Left renal cortex interstitium (tissue), 4 donors: ENCODE data around the gene CGB5. TPM values are rescaled to one million over a fixed set of nuclear protein-coding genes. Genes with fewer than 3 reads are reported as not detected.
A peak's percentile ranks its signal among the peaks of the same experiment; 100 is the strongest.

Source experiments
- DNase-seq, 4 donors: peaks; one replicate each; pipeline ENCODE4 v3.0.0-alpha.2; 2013; ENCODE audit warnings: low read depth in 4 of 4, low spot score in 2 of 4, missing footprints in 1 of 4
- polyA plus RNA-seq, 4 donors: library from polyadenylated mRNA; unstranded; fragments of 120-200 nt; gene quantifications; one replicate each; pipeline ENCODE4 v1.2.1, GENCODE V29; 2013; ENCODE audit not compliant: insufficient read length in 4 of 4

CGB5 gene
- polyA plus RNA-seq, 4 donors: not detected

GRCh38 chr19:49085020-49085867, 41.6 kb downstream of the CGB5 start, which contains the start of gene SNRNP70:
SNRNP70 (plus strand) TSS chr19:49085451; CDS start chr19:49086415, 964 bp downstream.
- peak; percentile 93 to 100 (median 98) for DNase-seq

GRCh38 chr19:49085868-49086232, 42.2 kb downstream of the CGB5 start:
- DNase-seq: no peak

- DNase-seq: no peak
Measured at GRCh38 chr19:49086296-49086695, 42.6 kb downstream of the CGB5 start.

GRCh38 chr19:49091391-49092038, 47.9 kb downstream of the CGB5 start:
- DNase-seq: no peak

- no peak for DNase-seq
Measured at GRCh38 chr19:49092686-49093085, 49.0 kb downstream of the CGB5 start.

Other genes starting within 250 kb of the CGB5 start
- 10 to 100 TPM; 30.4 to 64.2 (median 49.8) TPM for gene BCAT2, start 232.8 kb upstream of the CGB5 start, polyA plus RNA-seq
- gene HSD17B14, start 207.4 kb upstream of the CGB5 start, polyA plus RNA-seq: 10 to 100 TPM; 30.0 to 40.4 (median 36.2) TPM
- gene PLEKHA4, start 175.2 kb upstream of the CGB5 start, polyA plus RNA-seq: 10 to 100 TPM; 17.9 to 33.8 (median 27.1) TPM
- gene PPP1R15A, start 171.4 kb upstream of the CGB5 start, polyA plus RNA-seq: 10 to 100 TPM; 29.7 to 52.6 (median 33.7) TPM
- 1 to 10 TPM in 1 of 4 donors, under 1 TPM in 3; 0.46 to 1.3 (median 0.64) TPM for gene TULP2, start 145.1 kb upstream of the CGB5 start, polyA plus RNA-seq
- 100 to 1,000 TPM; 249 to 328 (median 311) TPM for gene NUCB1, start 143.5 kb upstream of the CGB5 start, polyA plus RNA-seq
- gene DHDH, start 110.1 kb upstream of the CGB5 start, polyA plus RNA-seq: 10 to 100 TPM in 1 of 4 donors, 1 to 10 TPM in 3; 6.0 to 10.3 (median 8.2) TPM
- gene BAX, start 89.0 kb upstream of the CGB5 start, polyA plus RNA-seq: 10 to 100 TPM; 58.1 to 90.7 (median 76.4) TPM
- gene FTL, start 78.5 kb upstream of the CGB5 start, polyA plus RNA-seq: 1,000 to 10,000 TPM; 2,498 to 2,845 (median 2,570) TPM
- 10 to 100 TPM; 35.9 to 53.8 (median 48.2) TPM for gene GYS1, start 50.5 kb upstream of the CGB5 start, polyA plus RNA-seq
- gene RUVBL2, start 50.0 kb upstream of the CGB5 start, polyA plus RNA-seq: 100 to 1,000 TPM in 2 of 4 donors, 10 to 100 TPM in 2; 86.0 to 106 (median 95.6) TPM
- under 1 TPM in 2 of 4 donors, not detected in 2; 0.31 to 0.35 TPM for gene LHB, start 26.8 kb upstream of the CGB5 start, polyA plus RNA-seq
- gene CGB3, start 19.5 kb upstream of the CGB5 start, polyA plus RNA-seq: under 1 TPM in 1 of 4 donors, not detected in 3; 0.16 TPM
- under 1 TPM in 1 of 4 donors, not detected in 3; 0.28 TPM for gene CGB2, start 12.0 kb upstream of the CGB5 start, polyA plus RNA-seq
- not detected for gene CGB1, start 7.0 kb upstream of the CGB5 start, polyA plus RNA-seq
- under 1 TPM in 1 of 4 donors, not detected in 3; 0.32 TPM for gene CGB8, start 5.3 kb downstream of the CGB5 start, polyA plus RNA-seq
- 1 to 10 TPM in 2 of 4 donors, under 1 TPM in 2; 0.59 to 2.8 (median 1.1) TPM for gene CGB7, start 13.9 kb downstream of the CGB5 start, polyA plus RNA-seq
- 1 to 10 TPM; 3.9 to 4.5 (median 4.5) TPM for gene NTF4, start 21.0 kb downstream of the CGB5 start, polyA plus RNA-seq
- gene KCNA7, start 28.9 kb downstream of the CGB5 start, polyA plus RNA-seq: under 1 TPM; 0.03 to 0.17 (median 0.07) TPM
- gene SNRNP70, start 41.6 kb downstream of the CGB5 start, polyA plus RNA-seq: 100 to 1,000 TPM; 260 to 418 (median 347) TPM
- 10 to 100 TPM in 1 of 4 donors, 1 to 10 TPM in 3; 5.4 to 13.2 (median 8.8) TPM for gene LIN7B, start 70.5 kb downstream of the CGB5 start, polyA plus RNA-seq
- gene C19orf73, start 75.3 kb downstream of the CGB5 start, polyA plus RNA-seq: 1 to 10 TPM in 1 of 4 donors, under 1 TPM in 3; 0.73 to 1.1 (median 0.80) TPM
- 10 to 100 TPM in 1 of 4 donors, 1 to 10 TPM in 3; 4.5 to 11.1 (median 8.7) TPM for gene PPFIA3, start 75.7 kb downstream of the CGB5 start, polyA plus RNA-seq
- 10 to 100 TPM; 25.2 to 38.8 (median 33.8) TPM for gene HRC, start 111.5 kb downstream of the CGB5 start, polyA plus RNA-seq
- gene TRPM4, start 113.9 kb downstream of the CGB5 start, polyA plus RNA-seq: 10 to 100 TPM; 22.1 to 48.0 (median 35.9) TPM